Measurements from ENCODE around the gene ABCC2. TPM values are rescaled to one million over a fixed set of nuclear protein-coding genes. Genes with fewer than 3 reads are reported as not detected.

Gene ABCC2
- total and polyA plus RNA-seq, 9 of the 15 experiments (the other 6 are each of a cell fraction or from before 2014, with no cell fraction given) = 0.03 to 0.18 (median 0.10) TPM; not detected in 1

DNA sequence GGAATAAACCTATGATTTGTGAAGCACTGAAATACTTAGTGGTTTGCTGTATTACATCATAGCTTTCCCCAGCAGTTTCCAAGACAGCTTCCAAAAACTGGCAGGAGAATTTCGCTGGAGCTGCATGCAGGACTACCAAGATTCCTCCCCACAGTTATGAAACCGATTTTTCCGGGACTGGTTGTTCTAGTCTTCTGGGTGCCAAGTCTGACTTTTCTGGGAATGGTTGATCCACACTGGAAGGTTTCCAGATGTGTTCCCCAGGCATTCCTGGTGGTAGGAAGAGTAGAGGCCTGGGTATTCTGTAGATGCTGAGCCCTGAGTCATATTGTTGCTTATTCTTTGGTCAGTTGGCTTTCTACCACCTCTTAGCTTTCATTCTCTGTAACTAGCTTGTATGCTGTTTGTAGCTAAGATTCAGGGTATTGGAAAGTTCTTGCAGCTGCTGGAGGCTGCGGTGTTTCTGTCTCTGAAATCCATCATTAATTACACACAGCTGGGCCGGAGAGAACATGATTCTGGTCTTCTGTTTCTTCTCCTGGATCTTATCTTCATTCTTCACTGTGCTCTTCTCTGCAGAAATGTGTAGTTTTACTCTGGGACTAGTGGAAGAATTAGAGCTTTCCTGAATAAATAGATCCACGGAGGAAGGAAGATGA is 6.3 kb downstream of the ABCC2 start (continued):
- TF ChIP-seq, protein P1, sequence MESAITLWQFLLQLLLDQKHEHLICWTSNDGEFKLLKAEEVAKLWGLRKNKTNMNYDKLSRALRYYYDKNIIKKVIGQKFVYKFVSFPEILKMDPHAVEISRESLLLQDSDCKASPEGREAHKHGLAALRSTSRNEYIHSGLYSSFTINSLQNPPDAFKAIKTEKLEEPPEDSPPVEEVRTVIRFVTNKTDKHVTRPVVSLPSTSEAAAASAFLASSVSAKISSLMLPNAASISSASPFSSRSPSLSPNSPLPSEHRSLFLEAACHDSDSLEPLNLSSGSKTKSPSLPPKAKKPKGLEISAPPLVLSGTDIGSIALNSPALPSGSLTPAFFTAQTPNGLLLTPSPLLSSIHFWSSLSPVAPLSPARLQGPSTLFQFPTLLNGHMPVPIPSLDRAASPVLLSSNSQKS (CRISPR knock-in tag; IDR thresholded peaks at IDR 0.05) = no peak
- TF ChIP-seq, protein P2, sequence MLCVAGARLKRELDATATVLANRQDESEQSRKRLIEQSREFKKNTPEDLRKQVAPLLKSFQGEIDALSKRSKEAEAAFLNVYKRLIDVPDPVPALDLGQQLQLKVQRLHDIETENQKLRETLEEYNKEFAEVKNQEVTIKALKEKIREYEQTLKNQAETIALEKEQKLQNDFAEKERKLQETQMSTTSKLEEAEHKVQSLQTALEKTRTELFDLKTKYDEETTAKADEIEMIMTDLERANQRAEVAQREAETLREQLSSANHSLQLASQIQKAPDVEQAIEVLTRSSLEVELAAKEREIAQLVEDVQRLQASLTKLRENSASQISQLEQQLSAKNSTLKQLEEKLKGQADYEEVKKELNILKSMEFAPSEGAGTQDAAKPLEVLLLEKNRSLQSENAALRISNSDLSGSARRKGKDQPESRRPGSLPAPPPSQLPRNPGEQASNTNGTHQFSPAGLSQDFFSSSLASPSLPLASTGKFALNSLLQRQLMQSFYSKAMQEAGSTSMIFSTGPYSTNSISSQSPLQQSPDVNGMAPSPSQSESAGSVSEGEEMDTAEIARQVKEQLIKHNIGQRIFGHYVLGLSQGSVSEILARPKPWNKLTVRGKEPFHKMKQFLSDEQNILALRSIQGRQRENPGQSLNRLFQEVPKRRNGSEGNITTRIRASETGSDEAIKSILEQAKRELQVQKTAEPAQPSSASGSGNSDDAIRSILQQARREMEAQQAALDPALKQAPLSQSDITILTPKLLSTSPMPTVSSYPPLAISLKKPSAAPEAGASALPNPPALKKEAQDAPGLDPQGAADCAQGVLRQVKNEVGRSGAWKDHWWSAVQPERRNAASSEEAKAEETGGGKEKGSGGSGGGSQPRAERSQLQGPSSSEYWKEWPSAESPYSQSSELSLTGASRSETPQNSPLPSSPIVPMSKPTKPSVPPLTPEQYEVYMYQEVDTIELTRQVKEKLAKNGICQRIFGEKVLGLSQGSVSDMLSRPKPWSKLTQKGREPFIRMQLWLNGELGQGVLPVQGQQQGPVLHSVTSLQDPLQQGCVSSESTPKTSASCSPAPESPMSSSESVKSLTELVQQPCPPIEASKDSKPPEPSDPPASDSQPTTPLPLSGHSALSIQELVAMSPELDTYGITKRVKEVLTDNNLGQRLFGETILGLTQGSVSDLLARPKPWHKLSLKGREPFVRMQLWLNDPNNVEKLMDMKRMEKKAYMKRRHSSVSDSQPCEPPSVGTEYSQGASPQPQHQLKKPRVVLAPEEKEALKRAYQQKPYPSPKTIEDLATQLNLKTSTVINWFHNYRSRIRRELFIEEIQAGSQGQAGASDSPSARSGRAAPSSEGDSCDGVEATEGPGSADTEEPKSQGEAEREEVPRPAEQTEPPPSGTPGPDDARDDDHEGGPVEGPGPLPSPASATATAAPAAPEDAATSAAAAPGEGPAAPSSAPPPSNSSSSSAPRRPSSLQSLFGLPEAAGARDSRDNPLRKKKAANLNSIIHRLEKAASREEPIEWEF (CRISPR knock-in tag; IDR thresholded peaks at IDR 0.05) = no peak

DNA sequence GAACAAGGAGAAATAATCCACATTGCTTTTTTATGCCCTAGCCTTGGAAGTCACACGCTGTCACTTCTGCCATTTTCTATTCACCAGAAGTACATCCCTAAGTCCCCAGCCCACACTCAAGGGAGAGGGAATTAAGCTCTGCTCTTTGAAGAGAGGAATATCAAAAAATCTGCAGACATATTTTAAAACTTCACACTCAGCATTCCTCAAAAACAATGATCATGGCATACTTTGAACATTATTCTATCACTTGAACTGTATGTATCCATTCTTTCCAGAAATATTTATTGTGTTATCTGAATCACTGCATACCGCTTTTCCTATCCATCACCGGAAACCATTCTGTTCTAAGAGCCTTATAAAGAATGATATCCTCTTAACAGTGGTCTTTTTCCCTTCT is 9.4 kb downstream of the ABCC2 start:
- FAIRE-seq (no peak), ATAC-seq (no peak), DNase-seq (ENCODE audit: extremely low read depth in 1 of 4, low spot score in 3 of 4) (no peak)
- WGBS (ENCODE audit: insufficient coverage, low coverage, missing lambda C conversion rate) = 4% methylated on average over 3 of the region's 3 CpGs
- no peaks in the 10 kb centered on the region for H3K4me1 ChIP-seq (replicated peaks in 1 of 2; ENCODE audit: control insufficient read depth in 2 of 2, insufficient read depth in 2 of 2, low read length in 2 of 2)
- H3K27me3 ChIP-seq (ENCODE audit: control insufficient read depth in 2 of 2, insufficient read depth in 2 of 2, low read length in 2 of 2) = peaks cover 6 to 13% of the 10 kb centered on the region in 2 experiments; a peak in 4 of 5 replicates
- no TSS peak for BruUV-seq (replicated peaks)
- CTCF ChIA-PET (ENCODE audit: low intra/inter-chr PET ratio) = no interaction called here
- intact Hi-C loops (cut with micrococcal nuclease) (no loop called here), in situ Hi-C loops (cut with MboI) (no loop called here)
- H2AFZ ChIP-seq (ENCODE audit: low read depth, low read length) = no peak overlapping the region
- no peak overlapping the region for H3K9ac ChIP-seq (ENCODE audit: insufficient read depth in 1 of 2, low read depth in 2 of 2, low read length in 2 of 2)
- H4K20me1 ChIP-seq (replicated peaks; ENCODE audit: control insufficient read depth, insufficient read depth, low read length) = no peaks in the 10 kb centered on the region
- H3K4me3 ChIP-seq = no peak overlapping the region
- H3K27ac ChIP-seq (ENCODE audit: extremely low read depth, low read depth, low read length) = no peak overlapping the region
- no peaks in the 10 kb centered on the region for H3K36me3 ChIP-seq (ENCODE audit: control insufficient read depth, insufficient read depth, low read length)
- no peak overlapping the region for H3K4me2 ChIP-seq (ENCODE audit: insufficient read depth, low read length)
- no peaks in the 10 kb centered on the region for H3K79me2 ChIP-seq (ENCODE audit: control insufficient read depth, insufficient read depth, low read length)
- 0 out of 2 replicates have a peak, but pooled peaks have one; percentile 21 for TF ChIP-seq ZNF316 (IDR thresholded peaks at IDR 0.05)
- TF ChIP-seq KDM2B (CRISPR knock-in tag; IDR thresholded peaks at IDR 0.05) = no peak
- POLR2A ChIA-PET = no interaction called here
- H3K9me3 ChIP-seq (replicated peaks; ENCODE audit: control insufficient read depth, insufficient read depth, low read depth, low read length) = no peaks in the 10 kb centered on the region
- no peaks in the 10 kb centered on the region for H3K9me1 ChIP-seq (ENCODE audit: control insufficient read depth, insufficient read depth, low read length)
